ENCODE data around the gene VTI1A. TPM values are rescaled to one million over a fixed set of nuclear protein-coding genes. Genes with fewer than 3 reads are reported as not detected.

Gene VTI1A
- total RNA-seq, 1 donor: 37.1 TPM

GRCh38 chr10:112805701-112806100, 358.7 kb downstream of the VTI1A start:
- no peak for TF ChIP-seq CTCF (IDR thresholded peaks at IDR 0.05; ENCODE audit: insufficient read depth, low read depth, low read length)
- DNase-seq (ENCODE audit: low read depth): no peak
- H3K4me3 ChIP-seq (ENCODE audit: low read depth, low read length): no peak overlapping the region

- no peak overlapping the region for H3K4me3 ChIP-seq (ENCODE audit: low read depth, low read length)
- TF ChIP-seq CTCF (IDR thresholded peaks at IDR 0.05; ENCODE audit: insufficient read depth, low read depth, low read length): no peak
- no peak for DNase-seq (ENCODE audit: low read depth)
Measured at GRCh38 chr10:112807013-112807412, 360.0 kb downstream of the VTI1A start.

GRCh38 chr10:112809736-112810135, 362.7 kb downstream of the VTI1A start:
- no peak overlapping the region for H3K4me3 ChIP-seq (ENCODE audit: low read depth, low read length)
- no peak for TF ChIP-seq CTCF (IDR thresholded peaks at IDR 0.05; ENCODE audit: insufficient read depth, low read depth, low read length)
- DNase-seq (ENCODE audit: low read depth): no peak

- DNase-seq (ENCODE audit: low read depth): no peak
- no peak for TF ChIP-seq CTCF (IDR thresholded peaks at IDR 0.05; ENCODE audit: insufficient read depth, low read depth, low read length)
- no peak overlapping the region for H3K4me3 ChIP-seq (ENCODE audit: low read depth, low read length)
Measured at GRCh38 chr10:112810711-112811151, 363.7 kb downstream of the VTI1A start.

GRCh38 chr10:112811741-112812551, 364.9 kb downstream of the VTI1A start:
- no peak for TF ChIP-seq CTCF (IDR thresholded peaks at IDR 0.05; ENCODE audit: insufficient read depth, low read depth, low read length)
- peak; percentile 90 for DNase-seq (ENCODE audit: low read depth)
- H3K4me3 ChIP-seq (ENCODE audit: low read depth, low read length): peak overlapping the region; percentile 34

GRCh38 chr10:112812586-112812985, 365.6 kb downstream of the VTI1A start:
- no peak for TF ChIP-seq CTCF (IDR thresholded peaks at IDR 0.05; ENCODE audit: insufficient read depth, low read depth, low read length)
- H3K4me3 ChIP-seq (ENCODE audit: low read depth, low read length): no peak overlapping the region
- no peak for DNase-seq (ENCODE audit: low read depth)
